ENCODE data around the gene MED13L. TPM values are rescaled to one million over a fixed set of nuclear protein-coding genes. Genes with fewer than 3 reads are reported as not detected.

MED13L gene
- polyA plus RNA-seq, 1 of the 3 experiments (the other 2 are of a cell fraction): 17.1 TPM

DNA sequence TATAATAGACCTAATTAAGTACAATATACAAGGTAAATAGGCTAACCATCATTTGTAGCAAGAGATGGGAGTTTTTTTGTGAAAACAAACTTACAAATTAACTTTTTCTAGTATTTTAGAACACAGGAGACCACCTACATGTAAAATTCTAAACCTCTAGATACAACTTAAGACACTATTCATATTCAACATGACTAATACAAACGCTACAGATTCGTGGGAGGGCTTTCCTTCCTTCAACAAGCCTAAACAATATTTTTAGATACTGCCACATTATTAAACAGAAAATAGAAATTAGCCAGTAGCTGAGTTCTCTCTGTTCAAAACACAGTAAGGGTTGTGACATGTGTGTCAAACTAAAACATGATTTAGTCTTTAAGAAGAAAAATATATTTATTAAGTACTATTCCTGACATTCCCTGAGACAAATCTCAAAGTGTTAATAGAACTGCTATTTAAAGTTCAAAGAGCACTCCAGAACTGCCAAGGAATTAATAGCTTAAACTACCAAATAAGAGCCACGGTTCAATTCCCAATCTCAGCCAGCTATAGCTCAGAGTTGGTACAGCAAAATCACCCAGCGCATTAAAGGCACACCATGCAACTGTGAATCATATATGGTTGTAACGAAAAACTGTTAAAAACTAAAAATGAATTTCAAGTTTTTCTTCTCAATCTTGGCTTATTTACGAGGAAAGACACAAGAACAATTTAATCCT lies 10.7 kb downstream of the MED13L start:
- no peaks in the 10 kb centered on the region for H3F3A ChIP-seq (replicated peaks; ENCODE audit: insufficient read depth)
- no peaks in the 10 kb centered on the region for H3K36me3 ChIP-seq (replicated peaks in 1 of 2; ENCODE audit: control insufficient read depth in 1 of 2, insufficient read depth in 2 of 2, low read length in 1 of 2)
- CTCF ChIA-PET: interaction anchor here (0.6 to 2.1 kb wide), 5 partner anchors 9 to 442 kb away, joined by 3 to 7 read pairs (median 5); no protein-coding TSS in a partner anchor
- H3K9me2 ChIP-seq: no peaks in the 10 kb centered on the region
- peaks cover 100% of the 10 kb centered on the region for H3K79me2 ChIP-seq (ENCODE audit: insufficient read depth)
- H3K9me3 ChIP-seq: no peaks in the 10 kb centered on the region
- POLR2A ChIA-PET: no interaction called here
- no peak overlapping the region for H3K4me3 ChIP-seq (ENCODE audit: low read depth in 2 of 2, low read length in 1 of 2)
- peaks cover 100% of the 10 kb centered on the region for H4K20me1 ChIP-seq (ENCODE audit: insufficient read depth)
- H3K27ac ChIP-seq (ENCODE audit: low read depth in 2 of 2, low read length in 1 of 2): peak overlapping the region in 1 of 2 experiments; percentile 50; a peak in 1 of 4 replicates
- no peaks in the 10 kb centered on the region for H3K27me3 ChIP-seq (ENCODE audit: insufficient read depth)
- 61% methylated on average over 6 of the region's 6 CpGs for WGBS (ENCODE audit: low lambda C conversion rate)
- no peak for DNase-seq
- H3K4me1 ChIP-seq (ENCODE audit: control insufficient read depth in 1 of 2, insufficient read depth in 2 of 2, low read depth in 1 of 2, low read length in 1 of 2): peaks cover 11 to 46% of the 10 kb centered on the region in 2 experiments
- H3K9ac ChIP-seq: no peak overlapping the region
- H2AFZ ChIP-seq (ENCODE audit: low read depth): no peak overlapping the region
- TF ChIP-seq TCF12 (IDR thresholded peaks at IDR 0.05) (no peak), YY1 (IDR thresholded peaks at IDR 0.05; ENCODE audit: low read depth) (no peak), CHD2 (IDR thresholded peaks at IDR 0.05; ENCODE audit: low read length, partially characterized antibody) (no peak), NFIC (IDR thresholded peaks at IDR 0.05; ENCODE audit: borderline replicate concordance) (no peak), RXRA (IDR thresholded peaks at IDR 0.05; ENCODE audit: borderline replicate concordance, low read depth) (no peak)
- TF ChIP-seq, protein P1, sequence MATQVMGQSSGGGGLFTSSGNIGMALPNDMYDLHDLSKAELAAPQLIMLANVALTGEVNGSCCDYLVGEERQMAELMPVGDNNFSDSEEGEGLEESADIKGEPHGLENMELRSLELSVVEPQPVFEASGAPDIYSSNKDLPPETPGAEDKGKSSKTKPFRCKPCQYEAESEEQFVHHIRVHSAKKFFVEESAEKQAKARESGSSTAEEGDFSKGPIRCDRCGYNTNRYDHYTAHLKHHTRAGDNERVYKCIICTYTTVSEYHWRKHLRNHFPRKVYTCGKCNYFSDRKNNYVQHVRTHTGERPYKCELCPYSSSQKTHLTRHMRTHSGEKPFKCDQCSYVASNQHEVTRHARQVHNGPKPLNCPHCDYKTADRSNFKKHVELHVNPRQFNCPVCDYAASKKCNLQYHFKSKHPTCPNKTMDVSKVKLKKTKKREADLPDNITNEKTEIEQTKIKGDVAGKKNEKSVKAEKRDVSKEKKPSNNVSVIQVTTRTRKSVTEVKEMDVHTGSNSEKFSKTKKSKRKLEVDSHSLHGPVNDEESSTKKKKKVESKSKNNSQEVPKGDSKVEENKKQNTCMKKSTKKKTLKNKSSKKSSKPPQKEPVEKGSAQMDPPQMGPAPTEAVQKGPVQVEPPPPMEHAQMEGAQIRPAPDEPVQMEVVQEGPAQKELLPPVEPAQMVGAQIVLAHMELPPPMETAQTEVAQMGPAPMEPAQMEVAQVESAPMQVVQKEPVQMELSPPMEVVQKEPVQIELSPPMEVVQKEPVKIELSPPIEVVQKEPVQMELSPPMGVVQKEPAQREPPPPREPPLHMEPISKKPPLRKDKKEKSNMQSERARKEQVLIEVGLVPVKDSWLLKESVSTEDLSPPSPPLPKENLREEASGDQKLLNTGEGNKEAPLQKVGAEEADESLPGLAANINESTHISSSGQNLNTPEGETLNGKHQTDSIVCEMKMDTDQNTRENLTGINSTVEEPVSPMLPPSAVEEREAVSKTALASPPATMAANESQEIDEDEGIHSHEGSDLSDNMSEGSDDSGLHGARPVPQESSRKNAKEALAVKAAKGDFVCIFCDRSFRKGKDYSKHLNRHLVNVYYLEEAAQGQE (IDR thresholded peaks at IDR 0.05; ENCODE audit: low read depth, low read length): no peak
- peak overlapping the region; percentile 25 for H3K4me2 ChIP-seq

GRCh38 chr12:116266168-116266601 lies 11.3 kb downstream of the MED13L start:
- H3K27me3 ChIP-seq (ENCODE audit: insufficient read depth): no peaks in the 10 kb centered on the region
- no peak overlapping the region for H3K9ac ChIP-seq
- no peaks in the 10 kb centered on the region for H3K36me3 ChIP-seq (replicated peaks in 1 of 2; ENCODE audit: control insufficient read depth in 1 of 2, insufficient read depth in 2 of 2, low read length in 1 of 2)
- 83% methylated on average over 3 of the region's 3 CpGs for WGBS (ENCODE audit: low lambda C conversion rate)
- TF ChIP-seq RAD21 (IDR thresholded peaks at IDR 0.05; ENCODE audit: low read length) (peak; percentile 26), CTCF (IDR thresholded peaks at IDR 0.05) (0 out of 2 replicates have a peak, but pooled peaks have one; percentile 22), EZH2phosphoT487 (IDR thresholded peaks at IDR 0.05; ENCODE audit: borderline replicate concordance, low read depth) (no peak), SMC3 (IDR thresholded peaks at IDR 0.05; ENCODE audit: low read depth, low read length) (no peak)
- TF ChIP-seq, protein P2, sequence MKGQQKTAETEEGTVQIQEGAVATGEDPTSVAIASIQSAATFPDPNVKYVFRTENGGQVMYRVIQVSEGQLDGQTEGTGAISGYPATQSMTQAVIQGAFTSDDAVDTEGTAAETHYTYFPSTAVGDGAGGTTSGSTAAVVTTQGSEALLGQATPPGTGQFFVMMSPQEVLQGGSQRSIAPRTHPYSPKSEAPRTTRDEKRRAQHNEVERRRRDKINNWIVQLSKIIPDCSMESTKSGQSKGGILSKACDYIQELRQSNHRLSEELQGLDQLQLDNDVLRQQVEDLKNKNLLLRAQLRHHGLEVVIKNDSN (IDR thresholded peaks at IDR 0.05; ENCODE audit: borderline replicate concordance, low read depth): no peak
- H2AFZ ChIP-seq (ENCODE audit: low read depth): no peak overlapping the region
- POLR2A ChIA-PET: no interaction called here
- DNase-seq: no peak
- peak overlapping the region; percentile 25 for H3K4me2 ChIP-seq
- peaks cover 11 to 52% of the 10 kb centered on the region in 2 experiments for H3K4me1 ChIP-seq (ENCODE audit: control insufficient read depth in 1 of 2, insufficient read depth in 2 of 2, low read depth in 1 of 2, low read length in 1 of 2)
- no peak overlapping the region for H3K4me3 ChIP-seq (ENCODE audit: low read depth in 2 of 2, low read length in 1 of 2)
- no peaks in the 10 kb centered on the region for H3F3A ChIP-seq (replicated peaks; ENCODE audit: insufficient read depth)
- peaks cover 100% of the 10 kb centered on the region for H4K20me1 ChIP-seq (ENCODE audit: insufficient read depth)
- CTCF ChIA-PET: interaction anchor here (0.6 to 2.1 kb wide), 5 partner anchors 10 to 443 kb away, joined by 3 to 7 read pairs (median 3); no protein-coding TSS in a partner anchor
- H3K9me2 ChIP-seq: no peaks in the 10 kb centered on the region
- peaks cover 100% of the 10 kb centered on the region for H3K79me2 ChIP-seq (ENCODE audit: insufficient read depth)
- H3K27ac ChIP-seq (ENCODE audit: low read depth in 2 of 2, low read length in 1 of 2): peak overlapping the region in 1 of 2 experiments; percentile 50; a peak in 1 of 4 replicates
- no peaks in the 10 kb centered on the region for H3K9me3 ChIP-seq

All from SK-N-SH (cell line).